Fibroblast of the aortic adventitia (primary cell): ENCODE measurements around the gene OSM. TPM values are rescaled to one million over a fixed set of nuclear protein-coding genes. Genes with fewer than 3 reads are reported as not detected.
A peak's percentile ranks its signal among the peaks of the same experiment; 100 is the strongest.

Source experiments
- DNase-seq: peaks from one replicate; pipeline ENCODE4 v3.0.0-alpha.2; 2010; ENCODE audit warnings: low read depth
- H3K4me3 ChIP-seq: 2 replicates; pipeline ENCODE4 v1.5.1; 2011; ENCODE audit warnings: low read depth, mild to moderate bottlenecking, control low read depth, low read length, moderate library complexity
- total RNA-seq: library from RNA; depleted of rRNA; stranded (reverse); fragments of >200 nt; gene quantifications from 2 replicates; pipeline ENCODE4 v1.2.3, GENCODE V29; 2012; ENCODE audit warnings: low replicate concordance
- TF ChIP-seq, protein P1 (sequence below): IDR thresholded peaks from 2 replicates; pipeline ENCODE4 v1.5.1; 2011; ENCODE audit warnings: mild to moderate bottlenecking, low read length, control low read depth, inconsistent platforms; ENCODE audit not compliant: insufficient read depth

The OSM gene
- total RNA-seq, 1 donor, result not detected

DNA sequence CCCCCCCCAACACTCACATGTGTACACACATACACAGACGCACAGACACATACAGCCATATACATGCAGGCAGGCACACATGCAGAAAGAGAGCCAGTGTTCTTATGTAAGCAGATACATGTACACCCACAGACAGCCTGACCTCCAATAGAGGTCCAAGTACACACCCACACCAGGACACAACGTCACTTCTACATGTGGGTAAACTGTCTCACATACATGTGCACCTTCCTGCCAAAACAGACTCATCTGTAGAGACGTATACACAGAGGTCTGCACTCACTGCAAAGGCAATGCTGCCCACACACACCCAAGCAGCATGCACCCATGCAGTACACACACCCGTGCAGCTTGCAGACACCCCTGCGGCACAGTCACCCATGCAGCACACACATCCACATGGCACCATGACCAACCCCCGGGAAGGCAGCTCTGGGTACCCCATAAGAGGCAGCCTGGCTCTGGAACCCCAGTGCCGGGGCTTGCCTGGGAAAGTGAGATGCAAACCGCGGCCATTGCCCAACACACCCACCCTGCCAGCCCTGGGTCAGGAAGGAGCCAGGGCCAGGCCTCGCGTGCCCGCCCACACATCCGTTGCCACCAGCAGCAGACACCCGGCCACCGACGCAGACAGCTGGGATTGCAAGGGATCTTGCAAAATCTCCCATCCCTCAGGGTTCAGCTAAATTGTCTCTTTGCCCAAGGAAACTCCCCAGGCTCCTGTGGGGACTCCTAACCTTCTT lies 12.6 kb upstream of the OSM start:
- no peak for DNase-seq

DNA sequence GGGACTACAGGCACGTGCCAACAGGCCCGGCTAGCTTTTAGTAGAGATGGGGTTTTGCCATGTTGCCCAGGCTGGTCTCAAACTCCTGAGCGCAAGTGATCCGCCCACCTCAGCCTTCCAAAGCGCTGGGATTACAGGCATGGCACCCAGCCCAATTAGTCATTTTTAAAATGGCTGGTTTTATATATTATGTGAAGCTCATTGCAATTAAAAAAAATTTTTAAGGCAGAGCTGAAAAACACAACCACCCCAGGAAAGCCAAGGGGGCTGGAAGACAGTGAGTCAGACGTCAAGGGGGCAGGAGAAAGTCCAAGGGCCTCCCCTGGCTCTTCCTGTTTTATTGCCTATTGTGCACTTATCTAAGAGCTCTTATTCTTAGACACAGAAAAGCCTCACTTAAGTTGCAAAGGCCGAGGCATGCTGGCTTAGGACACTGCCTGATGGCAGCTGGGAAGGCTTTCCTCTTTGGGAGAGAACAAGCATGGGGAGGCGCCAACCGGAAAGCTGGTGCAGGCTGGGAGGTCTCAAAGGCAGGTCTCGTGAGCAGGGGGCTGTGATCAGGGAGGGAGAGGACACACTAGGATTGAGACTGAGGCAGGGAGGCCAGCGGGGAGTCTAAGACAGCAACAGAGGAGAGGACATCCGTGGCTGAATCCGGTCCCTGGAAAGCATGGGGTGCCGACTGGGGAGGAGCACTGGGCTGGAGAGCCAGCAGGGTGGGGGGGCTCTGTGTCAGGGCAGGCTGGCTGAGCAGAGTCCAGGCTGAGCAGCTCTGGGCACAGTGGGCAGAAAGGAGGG lies 11.1 kb upstream of the OSM start:
- DNase-seq, result peak; percentile 94
- TF ChIP-seq, protein P1, sequence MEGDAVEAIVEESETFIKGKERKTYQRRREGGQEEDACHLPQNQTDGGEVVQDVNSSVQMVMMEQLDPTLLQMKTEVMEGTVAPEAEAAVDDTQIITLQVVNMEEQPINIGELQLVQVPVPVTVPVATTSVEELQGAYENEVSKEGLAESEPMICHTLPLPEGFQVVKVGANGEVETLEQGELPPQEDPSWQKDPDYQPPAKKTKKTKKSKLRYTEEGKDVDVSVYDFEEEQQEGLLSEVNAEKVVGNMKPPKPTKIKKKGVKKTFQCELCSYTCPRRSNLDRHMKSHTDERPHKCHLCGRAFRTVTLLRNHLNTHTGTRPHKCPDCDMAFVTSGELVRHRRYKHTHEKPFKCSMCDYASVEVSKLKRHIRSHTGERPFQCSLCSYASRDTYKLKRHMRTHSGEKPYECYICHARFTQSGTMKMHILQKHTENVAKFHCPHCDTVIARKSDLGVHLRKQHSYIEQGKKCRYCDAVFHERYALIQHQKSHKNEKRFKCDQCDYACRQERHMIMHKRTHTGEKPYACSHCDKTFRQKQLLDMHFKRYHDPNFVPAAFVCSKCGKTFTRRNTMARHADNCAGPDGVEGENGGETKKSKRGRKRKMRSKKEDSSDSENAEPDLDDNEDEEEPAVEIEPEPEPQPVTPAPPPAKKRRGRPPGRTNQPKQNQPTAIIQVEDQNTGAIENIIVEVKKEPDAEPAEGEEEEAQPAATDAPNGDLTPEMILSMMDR, result no peak
- H3K4me3 ChIP-seq, result peak overlapping the region; percentile 32

More for the DNA sequence above, 12.6 kb upstream of the OSM start:
- TF ChIP-seq, protein P1, result no peak
- no peak overlapping the region for H3K4me3 ChIP-seq

DNA sequence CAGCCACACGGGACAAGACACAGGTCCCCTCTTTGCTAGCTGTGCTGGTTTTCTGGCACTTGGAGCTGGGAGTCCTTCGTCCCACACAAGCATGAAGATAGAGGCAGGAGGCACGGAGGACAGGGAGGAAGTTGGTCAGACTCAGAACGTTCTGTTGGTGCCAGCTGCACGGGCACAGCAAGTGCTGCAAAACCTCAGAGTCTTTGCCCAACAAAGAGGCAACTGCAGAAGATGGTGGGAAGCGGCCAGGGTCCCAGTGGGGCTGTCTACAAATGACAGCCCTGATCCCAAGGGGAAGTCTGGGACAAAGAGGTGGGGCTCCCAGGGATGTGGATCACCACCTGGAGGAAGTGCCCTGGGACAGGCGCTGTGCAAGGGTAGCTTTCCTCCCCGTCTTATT lies 9.4 kb upstream of the OSM start:
- TF ChIP-seq, protein P1, result no peak
- no peak overlapping the region for H3K4me3 ChIP-seq
- no peak for DNase-seq

DNA sequence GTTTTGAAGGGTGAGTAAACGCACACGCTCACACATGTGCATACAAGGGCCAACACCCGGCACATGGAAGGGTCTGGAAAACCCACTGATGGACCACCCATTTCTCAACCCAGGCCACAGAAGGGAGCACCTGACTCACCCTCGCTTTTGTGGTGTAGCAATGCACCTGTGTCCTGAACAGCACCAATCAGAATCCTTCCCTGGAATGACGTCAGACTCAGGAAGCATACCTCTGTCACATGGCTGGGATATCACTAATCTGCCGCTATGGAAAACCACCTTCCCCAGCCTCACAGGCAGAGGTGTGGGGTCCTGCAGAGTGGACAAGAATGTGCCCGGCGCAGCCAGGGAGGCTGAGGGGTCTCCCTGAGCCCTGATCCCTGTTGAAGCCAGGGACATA lies 9.0 kb upstream of the OSM start:
- DNase-seq, result no peak
- no peak overlapping the region for H3K4me3 ChIP-seq
- TF ChIP-seq, protein P1, result no peak

DNA sequence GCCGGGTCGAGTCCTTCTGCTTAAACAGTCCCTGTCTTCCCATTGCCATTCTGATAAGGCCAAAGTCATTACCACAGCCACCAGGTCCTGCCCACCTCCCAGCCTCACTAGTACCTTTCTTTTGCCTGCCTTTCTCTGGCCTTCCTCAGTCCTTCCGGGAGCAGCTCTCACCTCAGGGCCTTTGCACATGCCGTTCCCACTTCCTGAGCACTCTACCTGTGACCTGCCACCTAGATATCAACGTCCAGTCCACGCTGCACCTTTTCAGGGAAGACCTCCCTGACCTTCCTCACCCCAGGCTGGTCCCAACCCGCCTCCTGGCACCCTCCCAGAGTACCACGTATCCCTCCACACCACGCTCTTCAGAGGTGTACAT lies 7.8 kb upstream of the OSM start:
- TF ChIP-seq, protein P1, result no peak
- no peak overlapping the region for H3K4me3 ChIP-seq
- no peak for DNase-seq

DNA sequence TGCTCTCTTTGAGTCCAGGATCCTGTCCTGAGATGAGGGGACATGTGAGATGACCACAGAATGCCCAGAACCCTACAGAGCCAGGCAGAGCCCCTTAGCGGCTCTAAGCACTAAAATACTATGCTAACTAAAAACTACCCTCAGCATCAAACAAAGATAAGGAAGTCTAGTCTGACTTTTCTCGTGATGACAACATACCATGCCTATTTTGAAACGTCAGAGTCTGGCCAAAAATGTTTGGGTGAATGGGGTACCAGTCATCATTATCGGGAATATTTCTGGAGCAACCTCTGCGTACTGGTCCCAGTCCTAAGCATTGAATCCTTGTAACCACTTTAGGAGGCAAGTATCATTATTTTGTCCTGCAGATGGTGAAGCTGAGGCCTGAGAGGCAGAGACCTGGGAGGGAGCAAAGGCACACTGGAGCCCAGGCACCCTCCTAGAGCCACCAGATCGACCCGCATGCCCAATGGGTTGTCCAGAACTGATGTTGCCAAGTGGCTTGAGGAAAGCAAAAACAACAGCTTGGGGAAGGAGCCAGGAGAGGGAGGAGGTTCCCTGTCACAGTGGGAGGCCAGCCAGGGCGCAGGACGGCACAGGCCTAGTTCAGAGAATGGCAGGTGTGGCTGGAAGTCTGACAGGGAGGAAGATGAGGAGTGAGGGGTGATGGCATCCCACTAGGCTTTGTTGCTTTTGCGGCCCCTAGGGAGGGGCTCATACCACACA lies 7.2 kb upstream of the OSM start:
- DNase-seq, result peak; percentile 46
- TF ChIP-seq, protein P1, result no peak
- no peak overlapping the region for H3K4me3 ChIP-seq
